ENCODE data around the gene NID2. TPM values are rescaled to one million over a fixed set of nuclear protein-coding genes. Genes with fewer than 3 reads are reported as not detected.
A peak's percentile ranks its signal among the peaks of the same experiment; 100 is the strongest.

NID2 gene
- total RNA-seq, 1 donor from 2014 or later = 42.5 TPM

DNA sequence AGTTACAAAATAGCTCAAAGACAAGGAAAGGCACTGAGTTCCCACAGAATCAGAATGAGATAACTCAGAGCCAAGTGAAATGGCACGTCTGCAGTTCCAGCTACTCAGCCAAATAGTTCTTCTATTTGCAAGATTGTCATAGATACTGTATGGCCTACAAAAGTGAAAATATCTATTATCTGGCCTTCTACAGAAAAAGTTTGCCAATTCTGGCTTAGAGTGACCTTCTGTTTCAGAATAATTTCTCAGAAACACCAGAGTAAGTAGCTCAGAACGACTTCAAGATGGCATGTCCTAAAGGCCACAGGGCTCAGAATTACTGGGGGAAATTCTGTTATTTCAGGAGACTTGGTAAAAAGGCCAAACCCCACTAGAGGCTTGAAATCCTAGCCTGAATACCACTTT lies 90.2 kb downstream of the NID2 start:
- no peak overlapping the region for H3K27ac Mint-ChIP-seq (ENCODE audit: unreplicated experiment)
- peaks cover 44% of the 10 kb centered on the region for H3K4me1 Mint-ChIP-seq
- no peak for DNase-seq (ENCODE audit: low read depth, low spot score)
- no peaks in the 10 kb centered on the region for H3K27me3 Mint-ChIP-seq (ENCODE audit: low read depth)
- TF ChIP-seq, protein P1, sequence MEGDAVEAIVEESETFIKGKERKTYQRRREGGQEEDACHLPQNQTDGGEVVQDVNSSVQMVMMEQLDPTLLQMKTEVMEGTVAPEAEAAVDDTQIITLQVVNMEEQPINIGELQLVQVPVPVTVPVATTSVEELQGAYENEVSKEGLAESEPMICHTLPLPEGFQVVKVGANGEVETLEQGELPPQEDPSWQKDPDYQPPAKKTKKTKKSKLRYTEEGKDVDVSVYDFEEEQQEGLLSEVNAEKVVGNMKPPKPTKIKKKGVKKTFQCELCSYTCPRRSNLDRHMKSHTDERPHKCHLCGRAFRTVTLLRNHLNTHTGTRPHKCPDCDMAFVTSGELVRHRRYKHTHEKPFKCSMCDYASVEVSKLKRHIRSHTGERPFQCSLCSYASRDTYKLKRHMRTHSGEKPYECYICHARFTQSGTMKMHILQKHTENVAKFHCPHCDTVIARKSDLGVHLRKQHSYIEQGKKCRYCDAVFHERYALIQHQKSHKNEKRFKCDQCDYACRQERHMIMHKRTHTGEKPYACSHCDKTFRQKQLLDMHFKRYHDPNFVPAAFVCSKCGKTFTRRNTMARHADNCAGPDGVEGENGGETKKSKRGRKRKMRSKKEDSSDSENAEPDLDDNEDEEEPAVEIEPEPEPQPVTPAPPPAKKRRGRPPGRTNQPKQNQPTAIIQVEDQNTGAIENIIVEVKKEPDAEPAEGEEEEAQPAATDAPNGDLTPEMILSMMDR (conservative IDR thresholded peaks at IDR 0.05) = no peak
- H3K36me3 Mint-ChIP-seq (ENCODE audit: low read depth) = peaks cover 5% of the 10 kb centered on the region
- H3K9me3 Mint-ChIP-seq = peaks cover 4% of the 10 kb centered on the region
- no peak overlapping the region for H3K4me3 Mint-ChIP-seq

DNA sequence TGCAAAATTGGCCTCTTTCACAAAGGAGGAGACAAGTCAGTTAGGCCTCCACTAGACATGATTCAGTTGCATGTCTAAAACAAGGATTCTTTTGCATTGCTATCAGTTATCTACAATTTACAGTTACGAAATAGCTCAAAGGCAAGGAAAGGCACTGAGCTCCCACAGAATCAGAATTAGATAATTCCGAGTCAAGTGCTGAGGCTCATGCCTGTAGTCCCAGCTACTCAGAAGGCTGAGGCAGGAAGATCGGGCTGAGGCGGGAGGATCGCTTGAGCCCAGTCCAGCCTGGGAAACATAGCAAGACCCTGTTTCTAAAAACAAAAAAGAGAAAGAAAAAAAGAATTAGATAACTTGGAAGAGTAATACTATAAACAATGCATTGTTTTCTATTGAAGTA lies 91.8 kb downstream of the NID2 start:
- H3K9me3 Mint-ChIP-seq = no peaks in the 10 kb centered on the region
- TF ChIP-seq, protein P1 (conservative IDR thresholded peaks at IDR 0.05) = no peak
- H3K27me3 Mint-ChIP-seq (ENCODE audit: low read depth) = no peaks in the 10 kb centered on the region
- no peak overlapping the region for H3K27ac Mint-ChIP-seq (ENCODE audit: unreplicated experiment)
- H3K4me3 Mint-ChIP-seq = no peak overlapping the region
- peaks cover 32% of the 10 kb centered on the region for H3K4me1 Mint-ChIP-seq
- peaks cover 10% of the 10 kb centered on the region for H3K36me3 Mint-ChIP-seq (ENCODE audit: low read depth)
- DNase-seq (ENCODE audit: low read depth, low spot score) = no peak

DNA sequence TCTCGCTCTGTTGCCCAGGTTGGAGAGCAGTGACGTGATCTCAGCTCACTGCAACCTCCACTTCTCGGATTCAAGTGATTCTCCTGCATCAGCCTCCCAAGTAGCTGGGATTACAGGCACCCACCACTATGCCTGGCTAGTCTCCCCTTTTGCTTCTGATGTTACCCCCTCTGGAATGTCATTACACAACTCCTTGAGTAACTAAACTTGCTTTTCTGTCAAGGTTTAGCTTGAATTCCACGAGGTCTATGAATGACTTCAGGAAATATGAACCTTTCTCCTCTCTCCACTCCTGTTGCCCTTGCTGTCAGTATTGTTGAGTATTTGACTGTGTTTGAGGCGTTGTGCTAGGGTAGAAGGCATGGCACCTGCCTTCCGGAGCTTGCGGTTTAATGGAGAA lies 96.3 kb downstream of the NID2 start:
- H3K4me1 Mint-ChIP-seq = peaks cover 30% of the 10 kb centered on the region
- no peak for DNase-seq (ENCODE audit: low read depth, low spot score)
- H3K4me3 Mint-ChIP-seq = no peak overlapping the region
- H3K27ac Mint-ChIP-seq (ENCODE audit: unreplicated experiment) = peak overlapping the region; percentile 48
- H3K9me3 Mint-ChIP-seq = no peaks in the 10 kb centered on the region
- no peaks in the 10 kb centered on the region for H3K27me3 Mint-ChIP-seq (ENCODE audit: low read depth)
- H3K36me3 Mint-ChIP-seq (ENCODE audit: low read depth) = peaks cover 26% of the 10 kb centered on the region
- TF ChIP-seq, protein P1 (conservative IDR thresholded peaks at IDR 0.05) = no peak

DNA sequence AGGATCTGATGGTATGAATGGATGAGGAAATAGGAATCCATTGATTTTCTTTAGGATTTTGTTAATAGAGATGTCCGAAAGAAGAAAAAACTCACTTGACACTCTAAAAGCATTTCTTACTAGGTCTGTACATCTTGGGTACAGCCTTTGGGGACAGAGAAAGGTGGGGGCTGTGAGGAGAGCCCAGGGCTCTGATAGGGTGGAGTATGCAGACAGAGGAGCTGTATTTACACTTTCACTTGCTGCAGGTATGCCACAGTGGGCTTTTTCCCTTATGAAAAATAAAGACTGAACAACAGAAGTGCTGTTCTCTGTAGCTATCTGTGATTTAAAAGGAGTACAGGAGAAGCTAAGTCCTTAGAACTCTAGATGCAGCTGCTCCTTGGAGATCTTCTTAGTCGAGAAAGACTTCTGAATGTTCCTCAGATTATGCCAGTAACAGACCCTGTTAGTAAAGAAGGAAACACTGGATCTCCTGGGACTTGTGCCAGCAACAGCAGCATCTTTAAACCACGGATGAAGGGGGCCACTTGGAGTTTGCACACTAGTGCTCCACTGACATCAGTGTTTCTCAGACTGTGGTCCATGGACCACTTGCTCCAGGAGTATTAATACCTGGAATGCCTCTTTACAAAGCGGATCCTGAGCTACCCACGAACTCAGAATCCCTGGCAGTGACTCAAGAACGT lies 98.9 kb downstream of the NID2 start:
- Mint-ChIP-seq H3K27me3 (ENCODE audit: low read depth) (no peaks in the 10 kb centered on the region), H3K9me3 (no peaks in the 10 kb centered on the region), H3K27ac (ENCODE audit: unreplicated experiment) (peak overlapping the region; percentile 65), H3K36me3 (ENCODE audit: low read depth) (peaks cover 43% of the 10 kb centered on the region), H3K4me3 (no peak overlapping the region), H3K4me1 (peaks cover 27% of the 10 kb centered on the region)
- DNase-seq (ENCODE audit: low read depth, low spot score) = no peak
- TF ChIP-seq, protein P1 (conservative IDR thresholded peaks at IDR 0.05) = no peak

DNA sequence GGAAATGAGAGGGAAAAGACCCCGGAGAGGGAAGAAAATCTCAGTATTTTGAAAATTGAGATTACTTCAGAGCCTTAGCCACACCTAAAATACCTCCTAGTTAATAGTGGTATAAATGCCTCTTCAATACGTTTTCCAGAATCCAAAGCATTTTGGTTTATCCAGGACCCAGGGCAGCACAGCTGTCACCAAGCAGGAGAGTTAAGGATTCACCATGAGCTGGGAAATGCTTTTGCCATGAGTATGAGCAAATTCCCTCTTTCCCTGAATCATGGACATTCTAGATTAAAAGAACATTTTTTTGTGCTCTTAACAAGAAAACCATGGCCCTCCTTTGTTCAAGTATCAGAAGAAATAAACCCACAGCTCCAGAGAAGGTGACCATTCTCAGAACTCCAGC lies 101.3 kb downstream of the NID2 start:
- no peak for DNase-seq (ENCODE audit: low read depth, low spot score)
- Mint-ChIP-seq H3K4me1 (peaks cover 33% of the 10 kb centered on the region), H3K27me3 (ENCODE audit: low read depth) (no peaks in the 10 kb centered on the region), H3K27ac (ENCODE audit: unreplicated experiment) (peak overlapping the region; percentile 90), H3K36me3 (ENCODE audit: low read depth) (peaks cover 47% of the 10 kb centered on the region), H3K9me3 (no peaks in the 10 kb centered on the region), H3K4me3 (no peak overlapping the region)
- TF ChIP-seq, protein P1 (conservative IDR thresholded peaks at IDR 0.05) = no peak
